Mucosa of stomach (tissue), 1 donor: Measurements from ENCODE around the gene SEPHS1.

Source experiments
- H3K27me3 ChIP-seq: one replicate; pipeline ENCODE4 v1.7.0; 2013; ENCODE audit warnings: mild to moderate bottlenecking, low read length; ENCODE audit not compliant: control insufficient read depth, insufficient read depth
- H3K36me3 ChIP-seq: one replicate; pipeline ENCODE4 v1.7.0; 2013; ENCODE audit warnings: low read length; ENCODE audit not compliant: control insufficient read depth, insufficient read depth
- H3K4me1 ChIP-seq: one replicate; pipeline ENCODE4 v1.7.0; 2013; ENCODE audit warnings: mild to moderate bottlenecking, low read length; ENCODE audit not compliant: control insufficient read depth, insufficient read depth
- H3K4me3 ChIP-seq: one replicate; pipeline ENCODE4 v1.7.0; 2013; ENCODE audit warnings: low read length
- H3K9ac ChIP-seq: one replicate; pipeline ENCODE4 v1.7.0; 2013; ENCODE audit warnings: mild to moderate bottlenecking, low read length, moderate library complexity
- H3K9me3 ChIP-seq: one replicate; pipeline ENCODE4 v1.7.0; 2013; ENCODE audit warnings: mild to moderate bottlenecking, low read length, moderate library complexity; ENCODE audit not compliant: control insufficient read depth
- donor health status: Pancreatic carcinoma.

The SEPHS1 gene, protein sequence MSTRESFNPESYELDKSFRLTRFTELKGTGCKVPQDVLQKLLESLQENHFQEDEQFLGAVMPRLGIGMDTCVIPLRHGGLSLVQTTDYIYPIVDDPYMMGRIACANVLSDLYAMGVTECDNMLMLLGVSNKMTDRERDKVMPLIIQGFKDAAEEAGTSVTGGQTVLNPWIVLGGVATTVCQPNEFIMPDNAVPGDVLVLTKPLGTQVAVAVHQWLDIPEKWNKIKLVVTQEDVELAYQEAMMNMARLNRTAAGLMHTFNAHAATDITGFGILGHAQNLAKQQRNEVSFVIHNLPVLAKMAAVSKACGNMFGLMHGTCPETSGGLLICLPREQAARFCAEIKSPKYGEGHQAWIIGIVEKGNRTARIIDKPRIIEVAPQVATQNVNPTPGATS

DNA sequence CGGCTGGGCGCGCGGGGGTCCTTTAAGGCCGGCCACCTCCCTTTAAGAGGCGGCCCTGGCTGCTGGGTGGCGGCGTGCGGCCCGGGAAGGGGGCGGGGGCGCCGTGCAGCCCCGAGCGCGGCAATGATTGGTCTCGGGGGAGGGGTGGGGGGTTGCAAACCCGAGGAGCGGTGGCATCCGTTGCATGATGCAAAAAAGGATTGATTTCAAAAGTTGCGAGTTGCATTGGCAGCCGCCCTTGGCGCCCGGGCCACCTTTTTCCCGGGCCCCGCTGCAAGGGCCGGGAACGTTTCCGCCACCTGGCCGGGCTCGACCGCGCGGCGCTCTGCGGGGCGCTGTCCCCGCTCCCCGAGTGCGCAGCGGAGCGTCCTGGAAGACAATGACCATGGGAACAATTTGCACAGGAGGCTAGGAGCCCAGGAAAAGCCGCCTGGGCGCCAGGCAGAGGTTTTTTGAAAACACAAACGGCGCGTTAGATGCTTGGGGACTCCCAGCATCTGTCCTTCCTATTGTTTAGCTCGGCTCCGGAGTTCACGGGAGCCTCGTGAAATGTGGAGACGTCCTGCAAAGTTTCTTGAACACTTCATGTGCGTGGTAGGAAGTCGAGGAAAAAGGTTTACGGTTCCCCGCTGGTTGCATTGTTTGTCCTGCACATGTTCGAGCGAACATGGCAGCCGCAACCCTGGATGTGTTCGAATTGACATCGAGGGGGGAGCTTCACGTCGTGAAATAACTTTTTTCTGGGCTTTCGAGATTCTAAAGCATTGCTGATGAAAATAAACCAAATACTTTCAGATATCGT, at the start of gene SEPHS1:
Gene SEPHS1, minus strand, starts transcription at position 78 of the 802 bp plus-strand sequence. CDS start 3,343 bp downstream, outside the sequence.
- peaks cover 13% of the 10 kb centered on the region for H3K4me1 ChIP-seq

DNA sequence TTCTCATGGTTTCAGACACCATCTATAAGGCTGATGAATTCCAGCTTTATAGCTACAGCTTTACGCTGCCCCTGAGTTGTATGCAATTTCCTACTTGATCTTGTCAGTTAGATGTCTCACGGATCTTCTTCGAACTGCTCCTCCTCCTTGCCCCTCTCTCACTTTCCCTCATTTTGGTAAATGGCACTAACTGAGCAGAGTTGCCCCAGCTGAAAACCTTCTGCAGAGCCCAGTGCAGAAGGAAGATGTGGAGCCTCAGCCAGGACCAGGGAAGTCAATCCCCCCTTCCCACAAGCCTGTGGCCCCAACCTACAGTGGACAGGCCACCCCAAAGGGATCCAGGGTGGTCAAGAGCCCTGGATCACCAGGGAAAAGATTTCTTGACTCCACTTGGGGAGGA, 49.0 kb upstream of the SEPHS1 start:
- Histone ChIP-seq H3K4me1 (peaks cover 14% of the 10 kb centered on the region), H3K4me3 (no peak overlapping the region), H3K9ac (no peak overlapping the region), H3K27me3 (no peaks in the 10 kb centered on the region), H3K36me3 (no peaks in the 10 kb centered on the region), H3K9me3 (peaks cover 4% of the 10 kb centered on the region)

More for the DNA sequence above, at the start of gene SEPHS1:
- Histone ChIP-seq H3K27me3 (peaks cover 15% of the 10 kb centered on the region), H3K36me3 (no peaks in the 10 kb centered on the region), H3K9ac (peak within 1 kb of the TSS; percentile 91), H3K9me3 (no peaks in the 10 kb centered on the region), H3K4me3 (peak within 1 kb of the TSS; percentile 75)

DNA sequence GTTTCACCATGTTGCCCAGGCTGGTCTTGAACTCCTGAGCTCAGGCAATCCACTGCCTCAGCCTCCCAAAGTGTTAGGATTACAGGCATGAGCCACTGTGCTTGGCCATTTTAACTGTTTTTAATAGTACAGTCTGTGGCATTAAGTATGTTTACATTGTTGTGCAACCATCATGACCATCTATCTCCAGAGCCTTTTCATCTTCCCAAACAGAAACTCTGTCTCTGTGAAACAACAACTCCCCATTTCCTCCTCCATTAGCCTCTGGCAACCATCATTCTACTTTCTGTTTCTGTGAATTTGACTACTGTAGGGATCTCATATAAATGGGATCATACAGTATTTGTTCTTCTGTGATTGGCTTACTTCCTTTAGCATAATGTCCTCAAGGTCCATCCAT, 48.3 kb upstream of the SEPHS1 start:
- Histone ChIP-seq H3K27me3 (no peaks in the 10 kb centered on the region), H3K9ac (no peak overlapping the region), H3K4me1 (peaks cover 13% of the 10 kb centered on the region), H3K36me3 (no peaks in the 10 kb centered on the region), H3K9me3 (peaks cover 4% of the 10 kb centered on the region), H3K4me3 (no peak overlapping the region)

DNA sequence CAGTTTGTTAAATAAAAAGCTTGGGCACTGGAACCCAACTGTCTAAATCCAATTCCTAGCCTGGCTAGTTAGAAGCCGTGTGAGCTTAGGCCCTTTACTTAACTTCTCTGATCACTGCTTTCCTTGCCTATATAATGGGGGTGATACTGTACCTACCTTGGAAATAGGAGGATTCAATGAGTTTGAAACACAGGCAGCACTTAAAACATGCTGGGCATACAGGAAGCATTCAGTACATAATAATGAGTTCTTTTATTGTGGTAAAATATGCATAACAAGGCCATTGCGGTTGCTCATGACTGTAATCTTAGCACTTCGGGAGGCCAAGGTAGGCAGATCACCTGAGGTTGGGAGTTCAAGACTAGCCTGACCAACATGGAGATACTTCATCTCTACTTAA, 47.4 kb upstream of the SEPHS1 start:
- Histone ChIP-seq H3K9ac (no peak overlapping the region), H3K4me1 (peaks cover 6% of the 10 kb centered on the region), H3K9me3 (peaks cover 4% of the 10 kb centered on the region), H3K4me3 (no peak overlapping the region), H3K27me3 (no peaks in the 10 kb centered on the region), H3K36me3 (no peaks in the 10 kb centered on the region)

DNA sequence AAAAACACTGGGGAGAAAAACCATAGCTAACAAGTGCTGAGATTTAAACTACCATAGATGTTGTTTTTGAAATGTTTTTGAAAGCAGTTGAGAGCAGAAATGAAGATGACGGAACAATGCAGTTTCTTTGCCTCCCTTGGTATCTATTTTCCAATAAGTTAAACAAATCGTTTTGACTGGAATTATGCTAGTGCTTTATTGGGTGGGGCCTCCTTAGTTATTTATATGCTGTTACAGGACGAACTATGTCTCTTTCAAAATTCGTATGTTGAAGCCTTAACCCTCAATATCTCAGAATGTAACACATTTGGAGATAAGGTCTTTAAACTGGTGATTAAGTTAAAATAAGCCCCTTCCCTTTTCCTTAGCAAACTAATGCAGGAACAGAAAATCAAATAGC, 45.5 kb upstream of the SEPHS1 start:
- Histone ChIP-seq H3K4me3 (no peak overlapping the region), H3K9me3 (no peaks in the 10 kb centered on the region), H3K4me1 (peaks cover 6% of the 10 kb centered on the region), H3K36me3 (no peaks in the 10 kb centered on the region), H3K9ac (no peak overlapping the region), H3K27me3 (no peaks in the 10 kb centered on the region)

DNA sequence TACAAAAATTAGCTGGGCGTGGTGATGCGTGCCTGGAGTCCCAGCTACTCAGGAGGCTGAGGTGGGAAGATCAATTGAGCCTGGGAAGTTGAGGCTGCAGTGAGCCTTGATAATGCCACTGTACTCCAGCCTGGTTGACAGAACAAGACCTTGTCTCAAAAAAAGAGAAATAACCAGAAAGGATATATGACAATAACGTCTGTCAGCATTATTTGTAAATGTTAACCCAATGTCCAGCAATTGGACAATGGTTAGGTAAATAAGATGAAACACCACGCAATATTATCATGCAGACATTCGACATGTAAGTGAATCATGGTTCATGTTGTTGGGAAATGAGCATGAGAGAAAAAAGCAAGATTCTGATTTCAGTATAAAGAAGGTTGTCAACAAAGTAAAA, 44.6 kb upstream of the SEPHS1 start:
- no peaks in the 10 kb centered on the region for H3K27me3 ChIP-seq
- peaks cover 6% of the 10 kb centered on the region for H3K4me1 ChIP-seq

DNA sequence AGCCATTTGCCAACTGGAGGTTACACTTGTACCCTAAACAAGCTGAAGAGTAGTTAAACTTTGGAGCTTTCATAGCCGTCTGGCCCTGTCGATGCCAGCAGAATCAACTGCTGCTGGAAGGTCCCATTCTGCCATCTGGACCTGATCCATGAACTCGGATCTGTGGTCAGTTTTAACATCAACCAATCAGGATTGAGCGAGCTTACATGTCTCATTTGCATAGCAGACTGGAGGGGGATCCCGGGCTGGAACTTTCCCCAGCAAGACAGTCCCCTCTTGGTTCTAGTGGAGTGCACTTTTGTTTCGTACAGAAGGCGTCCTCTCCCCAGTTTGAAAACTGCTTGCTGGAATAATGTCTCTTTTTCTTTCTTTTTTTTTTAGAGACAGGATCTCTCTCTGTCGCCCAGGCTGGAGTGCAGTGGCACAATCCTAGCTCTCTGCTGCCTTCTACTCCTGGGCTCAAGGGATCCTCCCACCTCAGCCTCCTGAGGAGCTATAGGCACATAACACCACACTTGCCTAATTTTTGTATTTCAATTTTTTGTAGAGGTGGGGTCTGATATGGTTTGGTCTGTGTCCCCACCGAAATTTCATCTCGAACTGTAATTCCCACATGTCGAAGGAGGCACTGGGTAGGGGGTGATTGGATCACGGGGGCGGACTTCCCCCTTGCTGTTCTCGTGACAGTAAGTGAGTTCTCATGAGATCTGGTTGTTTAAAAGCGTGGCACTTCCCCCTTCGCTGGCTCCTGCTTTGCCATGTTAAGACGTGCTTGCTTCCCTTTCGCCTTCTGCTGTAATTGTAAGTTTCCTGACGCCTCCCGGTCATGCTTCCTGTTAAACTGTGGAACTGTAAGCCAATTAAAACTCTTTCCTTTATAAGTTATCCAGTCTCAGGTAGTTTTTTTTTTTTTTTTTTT, 42.8 kb upstream of the SEPHS1 start:
- Histone ChIP-seq H3K27me3 (no peaks in the 10 kb centered on the region), H3K4me1 (peaks cover 6% of the 10 kb centered on the region), H3K36me3 (no peaks in the 10 kb centered on the region), H3K9ac (no peak overlapping the region), H3K4me3 (no peak overlapping the region), H3K9me3 (no peaks in the 10 kb centered on the region)

More for the DNA sequence above, 44.6 kb upstream of the SEPHS1 start:
- Histone ChIP-seq H3K9ac (no peak overlapping the region), H3K9me3 (no peaks in the 10 kb centered on the region), H3K4me3 (no peak overlapping the region), H3K36me3 (no peaks in the 10 kb centered on the region)

DNA sequence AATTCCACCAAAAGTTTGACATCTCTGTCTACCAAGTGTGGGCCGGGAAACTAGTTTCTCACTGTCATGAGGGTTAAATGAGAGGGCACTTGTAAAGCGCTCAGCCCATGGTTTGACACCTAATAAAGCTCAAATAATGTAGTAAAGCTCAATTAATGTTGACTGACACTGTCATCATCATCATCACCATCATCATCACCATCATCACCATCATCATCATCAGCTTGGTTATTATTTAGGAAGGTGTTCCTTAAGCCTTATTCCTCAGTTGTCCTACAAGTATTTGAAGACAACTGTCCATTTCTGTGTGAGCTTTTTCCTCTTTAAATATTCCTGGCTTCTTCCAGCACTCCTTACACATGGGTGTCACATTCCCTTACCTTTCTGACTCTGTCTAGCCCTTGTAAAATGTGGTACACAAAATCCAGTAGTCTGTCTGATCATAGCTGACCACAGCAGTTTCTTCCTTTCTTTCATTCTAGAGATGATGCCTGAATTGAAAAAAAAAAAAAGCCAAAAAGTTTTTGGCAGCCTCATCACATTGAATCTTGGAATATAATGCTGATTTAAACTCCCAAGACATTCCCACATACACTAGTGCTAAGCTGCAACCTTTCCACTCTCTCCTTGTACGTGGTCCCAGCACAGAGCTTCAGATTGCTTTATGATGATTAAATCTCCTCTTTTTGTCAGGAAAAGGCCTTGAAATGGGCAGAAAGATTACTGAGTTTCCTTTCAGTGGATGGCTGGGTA, 40.6 kb upstream of the SEPHS1 start:
- Histone ChIP-seq H3K9me3 (no peaks in the 10 kb centered on the region), H3K9ac (no peak overlapping the region), H3K36me3 (no peaks in the 10 kb centered on the region), H3K4me1 (peaks cover 15% of the 10 kb centered on the region), H3K27me3 (no peaks in the 10 kb centered on the region), H3K4me3 (no peak overlapping the region)

DNA sequence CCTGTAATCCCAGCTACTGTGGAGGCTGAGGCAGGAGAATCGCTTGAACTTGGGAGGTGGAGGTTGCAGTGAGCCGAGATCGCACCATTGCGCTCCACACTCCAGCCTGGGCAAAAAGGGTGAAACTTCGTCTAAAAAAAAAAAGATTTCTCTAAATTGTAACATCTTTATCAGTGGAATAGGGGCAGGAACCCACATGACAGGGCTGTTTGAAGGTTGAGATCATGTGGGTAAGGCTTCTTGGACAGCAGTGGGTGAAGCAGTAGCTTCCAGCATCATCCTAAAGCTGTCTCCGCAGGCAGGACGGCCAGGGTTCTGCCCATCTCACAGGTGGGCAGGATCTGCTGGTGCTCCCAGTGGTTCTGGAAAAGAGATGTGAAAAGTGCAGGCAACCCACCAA, 37.9 kb upstream of the SEPHS1 start:
- Histone ChIP-seq H3K36me3 (no peaks in the 10 kb centered on the region), H3K27me3 (no peaks in the 10 kb centered on the region), H3K4me1 (peaks cover 19% of the 10 kb centered on the region)

DNA sequence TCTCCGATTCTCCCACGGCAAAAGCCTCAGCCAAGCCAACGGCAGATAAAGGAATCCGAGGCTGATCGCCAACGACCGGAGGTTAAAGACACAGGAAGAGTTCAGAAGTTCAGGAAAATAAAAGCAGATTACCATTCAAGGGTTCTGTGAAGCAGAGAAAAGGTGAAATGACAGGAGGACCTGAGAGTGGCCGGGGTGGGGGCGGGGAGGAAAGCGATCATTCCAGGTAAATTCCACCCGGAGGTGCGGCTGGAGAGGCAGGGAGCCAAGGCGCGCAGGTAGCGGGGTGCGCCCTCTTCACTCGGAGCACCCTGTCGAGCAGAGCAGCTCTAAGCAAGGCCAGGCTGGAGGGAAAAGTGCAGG, 35.3 kb upstream of the SEPHS1 start:
- no peaks in the 10 kb centered on the region for H3K9me3 ChIP-seq
- peak overlapping the region; percentile 80 for H3K9ac ChIP-seq
- H3K4me1 ChIP-seq = peaks cover 19% of the 10 kb centered on the region
- no peaks in the 10 kb centered on the region for H3K36me3 ChIP-seq
- H3K27me3 ChIP-seq = no peaks in the 10 kb centered on the region
- peak overlapping the region; percentile 62 for H3K4me3 ChIP-seq

More for the DNA sequence above, 37.9 kb upstream of the SEPHS1 start:
- Histone ChIP-seq H3K9ac (no peak overlapping the region), H3K9me3 (no peaks in the 10 kb centered on the region), H3K4me3 (no peak overlapping the region)

DNA sequence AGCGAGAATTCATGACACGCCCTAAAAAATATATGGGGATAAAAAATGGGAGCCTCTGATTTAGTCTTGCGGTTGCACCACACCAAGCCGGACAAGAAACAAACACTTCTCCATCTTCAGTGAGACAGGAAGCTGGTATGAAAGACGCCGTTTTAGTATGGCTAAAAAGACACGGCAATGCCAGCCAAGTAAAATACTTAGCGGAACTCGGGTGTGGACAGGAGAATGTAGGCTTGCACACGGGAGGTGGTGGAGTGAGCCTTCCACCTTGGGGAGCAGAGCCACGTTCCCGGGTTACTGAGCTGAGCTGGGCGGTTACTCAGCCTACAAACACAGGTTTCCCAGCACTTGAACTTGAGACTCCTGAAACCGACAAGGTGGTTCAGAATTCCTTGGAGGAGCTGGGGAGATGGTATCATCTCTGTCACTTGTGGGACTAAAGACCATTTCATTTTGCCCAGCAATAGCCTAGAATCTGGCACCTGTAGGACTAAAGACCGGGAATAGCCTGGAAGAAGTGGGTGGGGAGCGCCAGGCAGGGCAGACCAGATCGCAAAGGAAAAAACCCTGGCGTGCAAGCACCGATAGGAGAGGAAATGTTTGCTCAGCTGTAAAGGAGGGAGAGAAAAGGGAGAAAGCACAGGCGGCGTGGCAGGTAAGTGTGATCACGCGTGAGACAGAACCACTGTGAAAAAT, 34.8 kb upstream of the SEPHS1 start:
- peaks cover 19% of the 10 kb centered on the region for H3K4me1 ChIP-seq
- H3K9me3 ChIP-seq = no peaks in the 10 kb centered on the region
- H3K4me3 ChIP-seq = peak overlapping the region; percentile 62
- H3K36me3 ChIP-seq = no peaks in the 10 kb centered on the region
- H3K27me3 ChIP-seq = no peaks in the 10 kb centered on the region
- H3K9ac ChIP-seq = peak overlapping the region; percentile 80
